OCI-LY7 (cell line): ENCODE measurements around the gene SIK3. TPM values are rescaled to one million over a fixed set of nuclear protein-coding genes. Genes with fewer than 3 reads are reported as not detected.

Experiments used
- BruUV-seq: library from RNA; stranded (reverse); fragments of 400-500 nt; replicated peaks from 2 replicates; lab custom pipeline; 2021; lab: Mats Ljungman, UMichigan
- CTCF ChIA-PET: fragments of 300-600 bp; sonication (Branson Sonifier 250); formaldehyde crosslinking; loops from one replicate; lab custom pipeline; 2022; ENCODE audit warnings: antibody characterized with exemption; ENCODE audit not compliant: unreplicated experiment; lab: Charles Lee
- POLR2A ChIA-PET: fragments of 300-600 bp; sonication (Branson Sonifier 250); formaldehyde crosslinking; loops from one replicate; lab custom pipeline; 2022; ENCODE audit warnings: antibody characterized with exemption; lab: Charles Lee
- DNase-seq: peaks from one replicate; pipeline ENCODE4 v3.0.0-alpha.2; 2015; ENCODE audit warnings: low spot score
- H2AFZ ChIP-seq: fragments of 200-600 bp; sonication (generic), shearing (Covaris generic); 2 replicates; pipeline ENCODE4 v1.6.1; 2014; ENCODE audit warnings: mild to moderate bottlenecking, antibody characterized with exemption, low read length, moderate library complexity
- H3K27ac ChIP-seq: fragments of 200-600 bp; sonication (generic); 2 replicates; pipeline ENCODE4 v1.5.1; 2014; ENCODE audit warnings: mixed run types, low read depth, mild to moderate bottlenecking, moderate library complexity, low read length, inconsistent platforms; ENCODE audit not compliant: poor library complexity, severe bottlenecking
- H3K36me3 ChIP-seq: fragments of 200-600 bp; sonication (generic); 2 replicates; pipeline ENCODE4 v1.6.1; 2014; ENCODE audit warnings: mild to moderate bottlenecking, antibody characterized with exemption, low read length, moderate library complexity, mixed read lengths; ENCODE audit not compliant: insufficient read depth
- H3K4me1 ChIP-seq: fragments of 200-600 bp; sonication (generic); 2 replicates; pipeline ENCODE4 v1.5.1; 2014; ENCODE audit warnings: mild to moderate bottlenecking, low read length; ENCODE audit not compliant: insufficient read depth, poor library complexity, severe bottlenecking
- H3K4me2 ChIP-seq: fragments of 200-600 bp; sonication (generic); 2 replicates; pipeline ENCODE4 v1.6.1; 2014; ENCODE audit warnings: mild to moderate bottlenecking, low read length
- H3K4me3 ChIP-seq: fragments of 200-600 bp; sonication (generic); 2 replicates; pipeline ENCODE4 v1.5.1; 2014; ENCODE audit warnings: mild to moderate bottlenecking, low read depth, low read length; ENCODE audit not compliant: poor library complexity, severe bottlenecking
- H3K79me2 ChIP-seq: fragments of 200-600 bp; sonication (generic); 2 replicates; pipeline ENCODE4 v1.6.1; 2016; ENCODE audit warnings: low read depth, mild to moderate bottlenecking, low read length, moderate library complexity, mixed read lengths; ENCODE audit not compliant: insufficient read depth
- H3K9me2 ChIP-seq: fragments of 200-600 bp; sonication (generic); 2 replicates; pipeline ENCODE4 v1.6.1; 2016; ENCODE audit warnings: mild to moderate bottlenecking, low read length, mixed read lengths; ENCODE audit not compliant: insufficient read depth
- H3K9me3 ChIP-seq: fragments of 200-600 bp; sonication (generic); 2 replicates; pipeline ENCODE4 v1.6.1; 2014; ENCODE audit warnings: mild to moderate bottlenecking, mixed run types, low read length, mixed read lengths
- H4K20me1 ChIP-seq: fragments of 200-600 bp; sonication (generic); 2 replicates; pipeline ENCODE4 v1.6.1; 2014; ENCODE audit warnings: mild to moderate bottlenecking, antibody characterized with exemption, low read length, moderate library complexity, mixed read lengths; ENCODE audit not compliant: insufficient read depth
- EZH2phosphoT487 ChIP-seq: fragments of 200-600 bp; sonication (generic); IDR thresholded peaks from 2 replicates; pipeline ENCODE4 v1.6.1; 2018; ENCODE audit warnings: low read depth, borderline replicate concordance, mild to moderate bottlenecking, mixed run types, antibody characterized with exemption, low read length, moderate library complexity, mixed read lengths
- intact Hi-C: fragments of 100-400 bp; cut with micrococcal nuclease; formaldehyde crosslinking; loops from one replicate; pipeline ENCODE4 v1.10.0; 2022; ENCODE audit not compliant: unreplicated experiment
- total RNA-seq, 2 experiments: library from RNA; depleted of rRNA in 1 of 2; stranded (reverse); fragments of >200 nt in 1 of 2; shearing (Covaris generic) in 1 of 2; gene quantifications; 2 replicates each; pipeline ENCODE4 v1.2.3, GENCODE V29; 2014 to 2022
- TF ChIP-seq, protein P1 (sequence below): fragments of 200-600 bp; sonication (generic); conservative IDR thresholded peaks from 2 replicates; pipeline ENCODE4 v1.5.1; 2014; ENCODE audit warnings: mild to moderate bottlenecking, antibody characterized with exemption, low read length, moderate library complexity, mixed read lengths

SIK3 gene
- total RNA-seq, 2 experiments from 2014 or later: 29.3 to 72.9 TPM

DNA sequence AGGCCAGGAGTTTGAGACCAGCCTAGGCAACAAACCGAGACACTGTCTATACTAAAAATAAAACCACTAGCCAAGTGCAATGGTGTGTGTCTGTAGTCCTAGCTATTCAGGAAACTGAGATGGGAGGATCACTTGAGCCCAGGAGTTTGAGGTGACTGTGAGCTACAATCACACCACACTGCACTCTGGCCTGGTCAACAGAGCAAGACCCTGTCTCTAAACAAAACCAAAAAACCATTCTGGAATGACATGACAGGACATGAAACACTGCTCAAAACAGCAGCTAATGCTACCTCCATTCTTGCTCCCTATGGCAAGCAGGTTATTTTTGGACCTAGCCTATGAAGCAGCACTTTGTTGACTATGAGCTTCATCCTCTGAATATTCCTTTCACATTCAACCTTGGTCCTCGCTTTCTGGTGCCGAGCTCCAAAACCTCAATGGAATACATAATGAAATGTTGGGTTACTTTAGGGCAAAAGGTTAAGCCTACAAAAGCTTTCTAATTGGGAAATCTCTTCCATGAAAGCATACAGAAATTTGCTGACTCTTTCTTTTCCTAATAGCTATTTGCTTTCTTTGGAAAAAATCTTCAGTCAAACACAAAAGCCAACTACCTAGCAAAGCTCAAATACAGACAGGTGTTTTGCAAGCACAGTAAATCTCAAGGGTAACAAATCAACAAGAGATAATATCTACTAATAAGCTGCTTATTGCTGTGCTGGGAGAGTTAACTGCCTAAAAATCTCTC is 21.1 kb downstream of the SIK3 start:
- CTCF ChIA-PET: no interaction called here
- peak; percentile 31 for DNase-seq
- TF ChIP-seq EZH2phosphoT487: no peak
- TF ChIP-seq, protein P1, sequence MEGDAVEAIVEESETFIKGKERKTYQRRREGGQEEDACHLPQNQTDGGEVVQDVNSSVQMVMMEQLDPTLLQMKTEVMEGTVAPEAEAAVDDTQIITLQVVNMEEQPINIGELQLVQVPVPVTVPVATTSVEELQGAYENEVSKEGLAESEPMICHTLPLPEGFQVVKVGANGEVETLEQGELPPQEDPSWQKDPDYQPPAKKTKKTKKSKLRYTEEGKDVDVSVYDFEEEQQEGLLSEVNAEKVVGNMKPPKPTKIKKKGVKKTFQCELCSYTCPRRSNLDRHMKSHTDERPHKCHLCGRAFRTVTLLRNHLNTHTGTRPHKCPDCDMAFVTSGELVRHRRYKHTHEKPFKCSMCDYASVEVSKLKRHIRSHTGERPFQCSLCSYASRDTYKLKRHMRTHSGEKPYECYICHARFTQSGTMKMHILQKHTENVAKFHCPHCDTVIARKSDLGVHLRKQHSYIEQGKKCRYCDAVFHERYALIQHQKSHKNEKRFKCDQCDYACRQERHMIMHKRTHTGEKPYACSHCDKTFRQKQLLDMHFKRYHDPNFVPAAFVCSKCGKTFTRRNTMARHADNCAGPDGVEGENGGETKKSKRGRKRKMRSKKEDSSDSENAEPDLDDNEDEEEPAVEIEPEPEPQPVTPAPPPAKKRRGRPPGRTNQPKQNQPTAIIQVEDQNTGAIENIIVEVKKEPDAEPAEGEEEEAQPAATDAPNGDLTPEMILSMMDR: no peak
- no peak overlapping the region for H3K4me3 ChIP-seq
- BruUV-seq: no TSS peak
- H3K27ac ChIP-seq: no peak overlapping the region
- intact Hi-C loops: no loop called here
- peak overlapping the region; percentile 25 for H3K4me2 ChIP-seq
- peaks cover 36% of the 10 kb centered on the region for H3K4me1 ChIP-seq
- H4K20me1 ChIP-seq: peaks cover 21% of the 10 kb centered on the region
- H3K36me3 ChIP-seq: peaks cover 5% of the 10 kb centered on the region
- POLR2A ChIA-PET: interaction anchor here (0.5 to 1.7 kb wide), 16 partner anchors 11 to 159 kb away, joined by 3 to 14 read pairs (median 4); no protein-coding TSS in a partner anchor
- no peaks in the 10 kb centered on the region for H3K9me2 ChIP-seq
- H3K79me2 ChIP-seq: peaks cover 97% of the 10 kb centered on the region
- no peaks in the 10 kb centered on the region; the same call in 1 of the 2 replicates for H3K9me3 ChIP-seq
- H2AFZ ChIP-seq: no peak overlapping the region

- H3K36me3 ChIP-seq: no peaks in the 10 kb centered on the region; the same call in 1 of the 2 replicates
- no peak overlapping the region for H2AFZ ChIP-seq
- POLR2A ChIA-PET: interaction anchor here (0.6 to 0.9 kb wide), 2 partner anchors 9 to 932 kb away, joined by 3 to 6 read pairs; no protein-coding TSS in a partner anchor
- H3K4me1 ChIP-seq: peaks cover 36% of the 10 kb centered on the region
- no peak overlapping the region for H3K4me2 ChIP-seq
- H4K20me1 ChIP-seq: peaks cover 21% of the 10 kb centered on the region
- H3K9me3 ChIP-seq: no peaks in the 10 kb centered on the region
- no peak for DNase-seq
- intact Hi-C loops: no loop called here
- H3K9me2 ChIP-seq: no peaks in the 10 kb centered on the region
- TF ChIP-seq EZH2phosphoT487: no peak
- TF ChIP-seq, protein P1: no peak
- no TSS peak for BruUV-seq
- CTCF ChIA-PET: no interaction called here
- H3K4me3 ChIP-seq: no peak overlapping the region
- no peak overlapping the region for H3K27ac ChIP-seq
- H3K79me2 ChIP-seq: peaks cover 91% of the 10 kb centered on the region
Measured at GRCh38 chr11:117075186-117075585, 23.0 kb downstream of the SIK3 start.

DNA sequence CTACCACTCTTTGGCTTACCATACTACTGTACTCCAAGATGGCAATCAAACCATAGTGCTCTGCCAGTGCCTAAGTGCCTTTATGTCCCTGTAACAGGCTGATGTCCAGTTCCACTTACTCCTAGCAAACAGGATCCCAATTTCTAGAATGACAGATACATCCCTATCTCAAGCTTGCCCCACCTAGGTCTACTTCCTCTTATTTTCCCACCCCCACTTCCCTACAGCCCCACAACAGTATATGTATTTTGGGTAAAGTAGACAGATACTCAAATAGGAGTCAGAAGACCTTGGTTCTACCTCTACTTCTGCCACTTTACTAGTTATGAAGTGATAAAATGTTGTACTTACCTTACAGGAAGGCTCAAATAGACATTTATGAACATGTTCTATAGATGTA is 24.1 kb downstream of the SIK3 start:
- Histone ChIP-seq H2AFZ (no peak overlapping the region), H3K79me2 (peaks cover 90% of the 10 kb centered on the region), H3K27ac (no peak overlapping the region), H3K4me3 (no peak overlapping the region), H4K20me1 (peaks cover 20% of the 10 kb centered on the region), H3K9me3 (no peaks in the 10 kb centered on the region), H3K36me3 (no peaks in the 10 kb centered on the region; the same call in 1 of the 2 replicates), H3K4me2 (no peak overlapping the region), H3K9me2 (no peaks in the 10 kb centered on the region), H3K4me1 (peaks cover 35% of the 10 kb centered on the region)
- intact Hi-C loops: no loop called here
- no peak for TF ChIP-seq EZH2phosphoT487
- TF ChIP-seq, protein P1: no peak
- CTCF ChIA-PET: no interaction called here
- POLR2A ChIA-PET: interaction anchor here (1.1 to 1.4 kb wide), 2 partner anchors 21 to 23 kb away, joined by 3 to 7 read pairs; no protein-coding TSS in a partner anchor
- no TSS peak for BruUV-seq
- no peak for DNase-seq
